GM12878 (cell line): Measurements from ENCODE around the gene A4GNT.

ENCODE experiments used
- BCL11A ChIP-seq: IDR thresholded peaks from 2 replicates; pipeline ENCODE4 v1.6.1; 2011; ENCODE audit warnings: low read depth, low read length
- CHD2 ChIP-seq: IDR thresholded peaks from 2 replicates; pipeline ENCODE4 v1.6.1; 2011; ENCODE audit warnings: low read depth, low read length, improper control_type of control experiment, borderline replicate concordance
- CTCF ChIP-seq, 3 experiments: IDR thresholded peaks in 2 of 3; conservative IDR thresholded peaks in 1 of 3; 2 replicates each; pipeline ENCODE4 v1.5.1; 2011; ENCODE audit warnings: low read depth in 3 of 3, low read length in 3 of 3, mild to moderate bottlenecking in 3 of 3, control low read depth in 2 of 3, moderate library complexity in 2 of 3, inconsistent platforms in 1 of 3, mixed read lengths in 1 of 3; ENCODE audit not compliant: control insufficient read depth in 2 of 3, insufficient read depth in 1 of 3; ENCODE audit errors: extremely low read depth in 1 of 3
- EP300 ChIP-seq, 2 experiments: fragments of 150-350 bp in 1 of 2; IDR thresholded peaks; 2 replicates each; pipeline ENCODE4 v1.6.1; 2011 to 2012; ENCODE audit warnings: low read depth in 2 of 2, low read length in 2 of 2, borderline replicate concordance in 1 of 2, improper control_type of control experiment in 1 of 2, inconsistent platforms in 1 of 2; ENCODE audit not compliant: control insufficient read depth in 1 of 2
- POLR2A ChIP-seq: IDR thresholded peaks from 2 replicates; pipeline ENCODE4 v1.6.1; 2011; ENCODE audit warnings: low read depth, mild to moderate bottlenecking, low read length
- SMAD5 ChIP-seq: IDR thresholded peaks from 2 replicates; pipeline ENCODE4 v1.6.1; 2016; ENCODE audit warnings: antibody characterized with exemption, low read depth
- SP1 ChIP-seq: IDR thresholded peaks from one replicate; pipeline ENCODE4 v1.6.1; 2011; ENCODE audit warnings: low read depth, low read length
- TCF7 ChIP-seq: IDR thresholded peaks from 2 replicates; pipeline ENCODE4 v1.6.1; 2014; ENCODE audit warnings: antibody characterized with exemption, borderline replicate concordance
- ZNF274 ChIP-seq: IDR thresholded peaks from one replicate; pipeline ENCODE4 v1.8.0; 2011; ENCODE audit not compliant: insufficient read length, insufficient read depth
- TF ChIP-seq, protein P1 (sequence below): fragments of 450-650 bp; formaldehyde crosslinking; IDR thresholded peaks from 2 replicates; pipeline ENCODE4 v1.4.0; 2022; ENCODE audit warnings: mild to moderate bottlenecking, moderate library complexity
- TF ChIP-seq, protein P2 (sequence below): IDR thresholded peaks from 2 replicates; pipeline ENCODE4 v1.6.1; 2012; ENCODE audit warnings: low read length, inconsistent platforms

DNA sequence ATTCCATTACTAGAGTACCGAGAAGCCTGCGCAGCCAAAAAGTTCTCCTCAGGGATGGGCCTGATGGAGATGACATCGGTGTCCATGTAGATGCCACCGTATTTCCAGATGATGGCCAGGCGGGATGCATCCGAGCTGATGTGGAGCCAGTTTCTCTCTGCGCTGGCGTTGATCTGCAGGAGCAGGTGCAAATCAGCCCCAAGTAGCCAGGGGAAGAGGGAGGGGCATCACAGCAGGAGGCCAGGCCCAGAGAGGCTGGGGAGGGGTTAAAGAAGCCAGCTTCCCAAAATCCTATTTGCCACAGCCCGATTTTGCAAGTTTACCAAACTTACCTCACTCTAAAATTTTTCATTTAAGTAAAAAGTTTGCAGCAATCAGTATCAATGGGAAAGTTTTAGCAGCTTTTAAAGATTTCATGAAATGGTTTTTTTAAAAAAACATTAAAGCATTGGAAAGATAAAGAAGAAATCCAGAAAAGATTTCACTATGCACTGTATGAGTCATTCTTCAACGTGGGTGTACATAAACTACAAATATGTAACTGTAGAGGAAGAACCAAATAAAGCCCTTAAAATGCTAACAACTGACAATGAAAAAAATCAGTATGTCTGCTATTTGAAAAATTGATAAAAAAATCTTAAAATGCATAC lies 7.4 kb downstream of the A4GNT start:
- TF ChIP-seq, protein P1, sequence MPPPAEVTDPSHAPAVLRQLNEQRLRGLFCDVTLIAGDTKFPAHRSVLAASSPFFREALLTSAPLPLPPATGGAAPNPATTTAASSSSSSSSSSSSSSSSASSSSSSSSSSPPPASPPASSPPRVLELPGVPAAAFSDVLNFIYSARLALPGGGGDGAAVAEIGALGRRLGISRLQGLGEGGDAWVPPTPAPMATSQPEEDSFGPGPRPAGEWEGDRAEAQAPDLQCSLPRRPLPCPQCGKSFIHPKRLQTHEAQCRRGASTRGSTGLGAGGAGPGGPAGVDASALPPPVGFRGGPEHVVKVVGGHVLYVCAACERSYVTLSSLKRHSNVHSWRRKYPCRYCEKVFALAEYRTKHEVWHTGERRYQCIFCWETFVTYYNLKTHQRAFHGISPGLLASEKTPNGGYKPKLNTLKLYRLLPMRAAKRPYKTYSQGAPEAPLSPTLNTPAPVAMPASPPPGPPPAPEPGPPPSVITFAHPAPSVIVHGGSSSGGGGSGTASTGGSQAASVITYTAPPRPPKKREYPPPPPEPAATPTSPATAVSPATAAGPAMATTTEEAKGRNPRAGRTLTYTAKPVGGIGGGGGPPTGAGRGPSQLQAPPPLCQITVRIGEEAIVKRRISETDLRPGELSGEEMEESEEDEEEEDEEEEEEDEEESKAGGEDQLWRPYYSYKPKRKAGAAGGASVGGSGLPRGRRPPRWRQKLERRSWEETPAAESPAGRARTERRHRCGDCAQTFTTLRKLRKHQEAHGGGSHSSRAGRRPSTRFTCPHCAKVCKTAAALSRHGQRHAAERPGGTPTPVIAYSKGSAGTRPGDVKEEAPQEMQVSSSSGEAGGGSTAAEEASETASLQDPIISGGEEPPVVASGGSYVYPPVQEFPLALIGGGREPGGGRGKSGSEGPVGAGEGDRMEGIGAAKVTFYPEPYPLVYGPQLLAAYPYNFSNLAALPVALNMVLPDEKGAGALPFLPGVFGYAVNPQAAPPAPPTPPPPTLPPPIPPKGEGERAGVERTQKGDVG (CRISPR knock-in tag), result no peak
- TF ChIP-seq EP300 (IDR thresholded peaks at IDR 0.05; ENCODE audit: borderline replicate concordance in 1 of 2, control insufficient read depth in 1 of 2, low read depth in 2 of 2, low read length in 2 of 2) (no peak), CTCF (IDR thresholded peaks at IDR 0.05 in 2 of 3, conservative IDR thresholded peaks at IDR 0.05 in 1 of 3; ENCODE audit: control insufficient read depth in 2 of 3, extremely low read depth in 1 of 3, insufficient read depth in 1 of 3, low read depth in 3 of 3, low read length in 3 of 3) (no peak), POLR2A (no peak), SP1 (no peak), CHD2 (no peak), SMAD5 (no peak), BCL11A (no peak), ZNF274 (no peak), TCF7 (no peak)
- TF ChIP-seq, protein P2, sequence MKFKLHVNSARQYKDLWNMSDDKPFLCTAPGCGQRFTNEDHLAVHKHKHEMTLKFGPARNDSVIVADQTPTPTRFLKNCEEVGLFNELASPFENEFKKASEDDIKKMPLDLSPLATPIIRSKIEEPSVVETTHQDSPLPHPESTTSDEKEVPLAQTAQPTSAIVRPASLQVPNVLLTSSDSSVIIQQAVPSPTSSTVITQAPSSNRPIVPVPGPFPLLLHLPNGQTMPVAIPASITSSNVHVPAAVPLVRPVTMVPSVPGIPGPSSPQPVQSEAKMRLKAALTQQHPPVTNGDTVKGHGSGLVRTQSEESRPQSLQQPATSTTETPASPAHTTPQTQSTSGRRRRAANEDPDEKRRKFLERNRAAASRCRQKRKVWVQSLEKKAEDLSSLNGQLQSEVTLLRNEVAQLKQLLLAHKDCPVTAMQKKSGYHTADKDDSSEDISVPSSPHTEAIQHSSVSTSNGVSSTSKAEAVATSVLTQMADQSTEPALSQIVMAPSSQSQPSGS, result no peak
